Measurements from ENCODE around the gene ZNF738. TPM values are rescaled to one million over a fixed set of nuclear protein-coding genes. Genes with fewer than 3 reads are reported as not detected.

The ZNF738 gene
- 8.1 and 12.8 TPM in 2 replicates for polyA plus RNA-seq (2012; rRNA removed)
- 9.7 and 11.0 TPM in 2 replicates for polyA plus RNA-seq (2012; cell fraction: cytosol; rRNA removed)
- polyA plus RNA-seq (2012; cell fraction: nucleus; rRNA removed): 17.5 and 24.2 TPM in 2 replicates

GRCh38 chr19:21358768-21359451, at the start of gene ZNF738:
Gene ZNF738, plus strand, starts transcription at chr19:21359000. Its CDS starts 141 bp downstream, at chr19:21359141.
- H3K36me3 ChIP-seq (replicated peaks in 1 of 2; ENCODE audit: control insufficient read depth in 1 of 2, insufficient read depth in 2 of 2, low read length in 1 of 2): peaks cover 13 to 25% of the 10 kb centered on the region in 2 experiments
- TF ChIP-seq USF2 (IDR thresholded peaks at IDR 0.05; ENCODE audit: borderline replicate concordance, low read depth, low read length) (no peak), GATA2 (CRISPR knock-in tag; IDR thresholded peaks at IDR 0.05) (no peak), TCF12 (IDR thresholded peaks at IDR 0.05) (no peak), RCOR1 (IDR thresholded peaks at IDR 0.05; ENCODE audit: low read length) (no peak), NRF1 (IDR thresholded peaks at IDR 0.05; ENCODE audit: low read depth, low read length) (no peak), TAF1 (IDR thresholded peaks at IDR 0.05; ENCODE audit: borderline replicate concordance, low read depth, low read length) (peak; percentile 53; the same call in 1 of the 2 replicates), IRF3 (IDR thresholded peaks at IDR 0.05; ENCODE audit: low read depth, low read length) (peak; percentile 56), TEAD4 (IDR thresholded peaks at IDR 0.05; ENCODE audit: borderline replicate concordance, insufficient read depth) (no peak), RXRA (IDR thresholded peaks at IDR 0.05; ENCODE audit: borderline replicate concordance, low read depth) (no peak), CTCF (IDR thresholded peaks at IDR 0.05) (no peak), CHD2 (IDR thresholded peaks at IDR 0.05; ENCODE audit: low read length, partially characterized antibody) (no peak), YY1 (IDR thresholded peaks at IDR 0.05; ENCODE audit: low read depth) (peak; percentile 82), FOXM1 (IDR thresholded peaks at IDR 0.05; ENCODE audit: low read depth) (no peak), SIN3A (IDR thresholded peaks at IDR 0.05; ENCODE audit: borderline replicate concordance, low read depth, low read length) (0 out of 2 replicates have a peak, but pooled peaks have one; percentile 26), POLR2AphosphoS5 (IDR thresholded peaks at IDR 0.05; ENCODE audit: low read depth, low read length) (peak; percentile 83), MEF2A (IDR thresholded peaks at IDR 0.05; ENCODE audit: borderline replicate concordance, low read depth) (no peak), NFIC (IDR thresholded peaks at IDR 0.05; ENCODE audit: borderline replicate concordance) (no peak), MXI1 (IDR thresholded peaks at IDR 0.05; ENCODE audit: low read depth, low read length) (peak; percentile 54), EZH2phosphoT487 (IDR thresholded peaks at IDR 0.05; ENCODE audit: borderline replicate concordance, low read depth) (no peak), GABPA (IDR thresholded peaks at IDR 0.05; ENCODE audit: low read depth) (peak; percentile 65), SMC3 (IDR thresholded peaks at IDR 0.05; ENCODE audit: low read depth, low read length) (0 out of 2 replicates have a peak, but pooled peaks have one; percentile 3), REST (IDR thresholded peaks at IDR 0.05; ENCODE audit: low read depth, low read length) (no peak; the same call in 1 of the 2 replicates), FOXJ3 (CRISPR knock-in tag; IDR thresholded peaks at IDR 0.05) (no peak), JUND (IDR thresholded peaks at IDR 0.05) (no peak), EP300 (IDR thresholded peaks at IDR 0.05; ENCODE audit: borderline replicate concordance in 1 of 2, low read depth in 1 of 2, low read length in 1 of 2) (no peak), FOSL2 (IDR thresholded peaks at IDR 0.05; ENCODE audit: borderline replicate concordance, low read depth) (no peak), RFX5 (IDR thresholded peaks at IDR 0.05; ENCODE audit: low read length) (peak; percentile 74)

More at GRCh38 chr19:21358768-21359451, at the start of gene ZNF738:
- Histone ChIP-seq H3K9me2 (no peaks in the 10 kb centered on the region), H3K9me3 (0 out of 2 replicates have a peak, but pooled peaks cover 7% of the 10 kb centered on the region), H2AFZ (ENCODE audit: low read depth) (peak within 1 kb of the TSS; percentile 98), H3K27me3 (ENCODE audit: insufficient read depth) (no peaks in the 10 kb centered on the region), H3K4me1 (ENCODE audit: control insufficient read depth in 1 of 2, insufficient read depth in 2 of 2, low read depth in 1 of 2, low read length in 1 of 2) (no peaks in the 10 kb centered on the region), H3K79me2 (ENCODE audit: insufficient read depth) (peaks cover 44% of the 10 kb centered on the region), H4K20me1 (ENCODE audit: insufficient read depth) (no peaks in the 10 kb centered on the region), H3K4me3 (ENCODE audit: low read depth in 2 of 2, low read length in 1 of 2) (peak within 1 kb of the TSS; percentile 72 to 78), H3K4me2 (peak within 1 kb of the TSS; percentile 73), H3K27ac (ENCODE audit: low read depth in 2 of 2, low read length in 1 of 2) (peak within 1 kb of the TSS; percentile 76 to 77), H3K9ac (peak within 1 kb of the TSS; percentile 85), H3F3A (replicated peaks; ENCODE audit: insufficient read depth) (peaks cover 7% of the 10 kb centered on the region)
- CTCF ChIA-PET: no interaction called here
- 1% methylated on average over 10 of the region's 36 CpGs for WGBS (ENCODE audit: low lambda C conversion rate)
- peak; percentile 82 for DNase-seq
- POLR2A ChIA-PET: interaction anchor here (1.0 to 2.0 kb wide), 2 partner anchors 30 to 38 kb away, joined by 11 to 14 read pairs; partner anchors contain the start of genes ZNF493 and ZNF708
